Keratinocyte (primary cell): ENCODE results near the gene MAP3K9.

ENCODE experiments used
- EZH2 ChIP-seq: IDR thresholded peaks from one replicate; pipeline ENCODE4 v1.6.1; 2012; ENCODE audit warnings: inconsistent platforms, mild to moderate bottlenecking, low read length, moderate library complexity
- TF ChIP-seq, protein P1 (sequence below), 3 experiments: IDR thresholded peaks in 1 of 3; conservative IDR thresholded peaks in 1 of 3; optimal IDR thresholded peaks in 1 of 3; 2 replicates in 2 of 3; 3 replicates in 1 of 3; pipeline versions ENCODE3 to v1.5.1; 2011; ENCODE audit warnings: low read length in 3 of 3, mild to moderate bottlenecking in 3 of 3, moderate library complexity in 2 of 3, control low read depth in 1 of 3, inconsistent platforms in 1 of 3; ENCODE audit not compliant: insufficient read depth in 2 of 3; ENCODE audit errors: extremely low read depth in 1 of 3

GRCh38 chr14:70858641-70859040, 49.3 kb upstream of the MAP3K9 start:
- TF ChIP-seq EZH2: no peak
- TF ChIP-seq, protein P1, sequence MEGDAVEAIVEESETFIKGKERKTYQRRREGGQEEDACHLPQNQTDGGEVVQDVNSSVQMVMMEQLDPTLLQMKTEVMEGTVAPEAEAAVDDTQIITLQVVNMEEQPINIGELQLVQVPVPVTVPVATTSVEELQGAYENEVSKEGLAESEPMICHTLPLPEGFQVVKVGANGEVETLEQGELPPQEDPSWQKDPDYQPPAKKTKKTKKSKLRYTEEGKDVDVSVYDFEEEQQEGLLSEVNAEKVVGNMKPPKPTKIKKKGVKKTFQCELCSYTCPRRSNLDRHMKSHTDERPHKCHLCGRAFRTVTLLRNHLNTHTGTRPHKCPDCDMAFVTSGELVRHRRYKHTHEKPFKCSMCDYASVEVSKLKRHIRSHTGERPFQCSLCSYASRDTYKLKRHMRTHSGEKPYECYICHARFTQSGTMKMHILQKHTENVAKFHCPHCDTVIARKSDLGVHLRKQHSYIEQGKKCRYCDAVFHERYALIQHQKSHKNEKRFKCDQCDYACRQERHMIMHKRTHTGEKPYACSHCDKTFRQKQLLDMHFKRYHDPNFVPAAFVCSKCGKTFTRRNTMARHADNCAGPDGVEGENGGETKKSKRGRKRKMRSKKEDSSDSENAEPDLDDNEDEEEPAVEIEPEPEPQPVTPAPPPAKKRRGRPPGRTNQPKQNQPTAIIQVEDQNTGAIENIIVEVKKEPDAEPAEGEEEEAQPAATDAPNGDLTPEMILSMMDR (optimal IDR thresholded peaks at IDR 0.05 in 1 of 3, IDR thresholded peaks at IDR 0.05 in 1 of 3, conservative IDR thresholded peaks at IDR 0.05 in 1 of 3; ENCODE audit: extremely low read depth in 1 of 3, insufficient read depth in 2 of 3, low read length in 3 of 3): no peak
